GM19467 (cell line): ENCODE results near the gene PRKCD.

Experiments
- ATAC-seq: cut with Tn5 transposase; IDR thresholded peaks from one replicate; pipeline ENCODE4 v1.9.1; 2021; ENCODE audit warnings: mild to moderate bottlenecking, moderate library complexity; ENCODE audit not compliant: unreplicated experiment

Gene PRKCD

GRCh38 chr3:53188720-53189119 lies 27.7 kb downstream of the PRKCD start:
- no peak for ATAC-seq

- no peak for ATAC-seq
These were observed 28.3 kb downstream of the PRKCD start for GRCh38 chr3:53189276-53189675.

- ATAC-seq = no peak
These were observed 29.6 kb downstream of the PRKCD start for GRCh38 chr3:53190659-53191058.

- no peak for ATAC-seq
These were observed 30.9 kb downstream of the PRKCD start for GRCh38 chr3:53191836-53192480.

- peak; percentile 37 for ATAC-seq
These were observed 31.6 kb downstream of the PRKCD start for GRCh38 chr3:53192608-53193007.

- ATAC-seq = no peak
These were observed 32.6 kb downstream of the PRKCD start for GRCh38 chr3:53193466-53194209.

GRCh38 chr3:53194210-53195065 lies 33.4 kb downstream of the PRKCD start:
- ATAC-seq = no peak

- no peak for ATAC-seq
These were observed 34.0 kb downstream of the PRKCD start for GRCh38 chr3:53195066-53195450.

- no peak for ATAC-seq
These were observed 34.9 kb downstream of the PRKCD start for GRCh38 chr3:53195602-53196574.

GRCh38 chr3:53196575-53197407 lies 35.8 kb downstream of the PRKCD start:
- ATAC-seq = no peak

- no peak for ATAC-seq
These were observed 37.4 kb downstream of the PRKCD start for GRCh38 chr3:53198256-53198977.

- no peak for ATAC-seq
These were observed 38.0 kb downstream of the PRKCD start for GRCh38 chr3:53198996-53199395.

GRCh38 chr3:53199834-53200233 lies 38.8 kb downstream of the PRKCD start:
- ATAC-seq = no peak

- no peak for ATAC-seq
These were observed 39.8 kb downstream of the PRKCD start for GRCh38 chr3:53200501-53201498.

- no peak for ATAC-seq
These were observed 41.5 kb downstream of the PRKCD start for GRCh38 chr3:53202331-53203015.

GRCh38 chr3:53211706-53212702 lies 51.0 kb downstream of the PRKCD start:
- no peak for ATAC-seq
